K562 (cell line): ENCODE results near the gene PPP1R16B. TPM values are rescaled to one million over a fixed set of nuclear protein-coding genes. Genes with fewer than 3 reads are reported as not detected.

ENCODE experiments used
- ARID3B ChIP-seq: fragments of 250-450 bp; sonication (Bioruptor Pico); IDR thresholded peaks from 2 replicates; pipeline ENCODE4 v1.4.0; 2020; ENCODE audit warnings: borderline replicate concordance
- ARID4B ChIP-seq: sonication (generic); formaldehyde crosslinking; IDR thresholded peaks from 2 replicates; pipeline ENCODE4 v1.8.0; 2022; ENCODE audit warnings: mild to moderate bottlenecking, missing genetic modification reagents
- CHD4 ChIP-seq: fragments of 200-600 bp; sonication (generic); IDR thresholded peaks from 3 replicates; pipeline ENCODE4 v1.6.1; 2012; ENCODE audit warnings: low read depth, mild to moderate bottlenecking, mixed read lengths, low read length, inconsistent platforms; ENCODE audit not compliant: insufficient read depth, insufficient replicate concordance, poor library complexity, severe bottlenecking
- CTCF ChIP-seq, 3 experiments: IDR thresholded peaks in 2 of 3; conservative IDR thresholded peaks in 1 of 3; 2 replicates each; pipeline ENCODE4 v1.5.1; 2011 to 2012; ENCODE audit warnings: low read length in 3 of 3, mild to moderate bottlenecking in 3 of 3, control low read depth in 2 of 3, improper control_type of control experiment in 1 of 3, inconsistent platforms in 1 of 3, low read depth in 1 of 3, mixed read lengths in 1 of 3, moderate library complexity in 1 of 3; ENCODE audit not compliant: insufficient read depth in 2 of 3
- DPF2 ChIP-seq: fragments of 450-650 bp; IDR thresholded peaks from 2 replicates; pipeline ENCODE4 v1.6.1; 2016
- EWSR1 ChIP-seq: fragments of 450-650 bp; IDR thresholded peaks from 2 replicates; pipeline ENCODE4 v1.6.1; 2018; ENCODE audit warnings: borderline replicate concordance, mild to moderate bottlenecking, low read depth, moderate library complexity; ENCODE audit not compliant: partially characterized antibody
- EZH2 ChIP-seq: IDR thresholded peaks from 2 replicates; pipeline ENCODE4 v1.6.1; 2012; ENCODE audit warnings: low read depth, mild to moderate bottlenecking, inconsistent platforms, low read length, borderline replicate concordance
- HDGF ChIP-seq: fragments of 450-650 bp; IDR thresholded peaks from 2 replicates; pipeline ENCODE4 v1.6.1; 2016
- HIVEP1 ChIP-seq: fragments of 250-450 bp; sonication (Bioruptor Pico); IDR thresholded peaks from 2 replicates; pipeline ENCODE4 v1.4.0; 2020; ENCODE audit warnings: mild to moderate bottlenecking
- HNRNPLL ChIP-seq: fragments of 200-400 bp; formaldehyde crosslinking; IDR thresholded peaks from 2 replicates; pipeline ENCODE4 v1.6.1; 2017; ENCODE audit warnings: low read length, low read depth, mild to moderate bottlenecking; ENCODE audit not compliant: poor library complexity, severe bottlenecking
- RBM39 ChIP-seq: fragments of 200-400 bp; formaldehyde crosslinking; optimal IDR thresholded peaks from 2 replicates; pipeline ENCODE3; 2018; ENCODE audit warnings: low read depth, low read length
- RHOXF2B ChIP-seq: fragments of 250-450 bp; sonication (Bioruptor Pico); conservative IDR thresholded peaks from 2 replicates; pipeline ENCODE4 v1.5.1; 2021
- SMAD3 ChIP-seq: fragments of 450-650 bp; formaldehyde crosslinking; conservative IDR thresholded peaks from 2 replicates; pipeline ENCODE4 v1.4.0; 2020; ENCODE audit warnings: mild to moderate bottlenecking
- TCF7 ChIP-seq: sonication (generic); IDR thresholded peaks from 2 replicates; pipeline ENCODE4 v1.6.1; 2016; ENCODE audit warnings: antibody characterized with exemption, borderline replicate concordance
- ZNF77 ChIP-seq: fragments of 250-450 bp; sonication (Bioruptor Pico); IDR thresholded peaks from 2 replicates; pipeline ENCODE4 v1.5.0; 2020
- polyA plus RNA-seq, 8 experiments: library from polyadenylated mRNA; depleted of rRNA in 4 of 8; stranded (reverse) in 5 of 8; unstranded in 3 of 8; fragments of >200 nt; fragmentation: Nextera tagmentation in 2 of 8; fragmentation: Illumina TruSeq in 1 of 8; extraction: Ambion mirVana in 2 of 8; extraction: Trizol in 1 of 8; gene quantifications; 2 replicates each; pipeline versions ENCODE4 v1.2.1 to v1.2.3, GENCODE V29; 2011 to 2014; ENCODE audit warnings: inconsistent platforms in 1 of 8, missing spikeins in 1 of 8
- total RNA-seq, 7 experiments: library from RNA; depleted of rRNA in 6 of 7; stranded (reverse); fragments of >200 nt in 6 of 7; fragmentation: Illumina TruSeq in 2 of 7; extraction: Trizol in 2 of 7; gene quantifications; 2 replicates each; pipeline versions ENCODE4 v1.2.1 to v1.2.3, GENCODE V29; 2011 to 2021; ENCODE audit warnings: low replicate concordance in 1 of 7
- TF ChIP-seq, protein P1 (sequence below), 2 experiments: fragments of 250-450 bp in 1 of 2; fragments of 450-650 bp in 1 of 2; sonication (Bioruptor Pico) in 1 of 2; IDR thresholded peaks; 2 replicates each; pipeline versions ENCODE4 v1.6.1 to v1.8.0; 2016 to 2021; ENCODE audit warnings: mild to moderate bottlenecking in 2 of 2, moderate library complexity in 2 of 2, missing compliant biosample characterization in 1 of 2, missing genetic modification characterization in 1 of 2

The PPP1R16B gene
- total and polyA plus RNA-seq, 9 of the 15 experiments (the other 6 are each of a cell fraction or from before 2014, with no cell fraction given) = 1.5 to 11.5 (median 6.8) TPM

DNA sequence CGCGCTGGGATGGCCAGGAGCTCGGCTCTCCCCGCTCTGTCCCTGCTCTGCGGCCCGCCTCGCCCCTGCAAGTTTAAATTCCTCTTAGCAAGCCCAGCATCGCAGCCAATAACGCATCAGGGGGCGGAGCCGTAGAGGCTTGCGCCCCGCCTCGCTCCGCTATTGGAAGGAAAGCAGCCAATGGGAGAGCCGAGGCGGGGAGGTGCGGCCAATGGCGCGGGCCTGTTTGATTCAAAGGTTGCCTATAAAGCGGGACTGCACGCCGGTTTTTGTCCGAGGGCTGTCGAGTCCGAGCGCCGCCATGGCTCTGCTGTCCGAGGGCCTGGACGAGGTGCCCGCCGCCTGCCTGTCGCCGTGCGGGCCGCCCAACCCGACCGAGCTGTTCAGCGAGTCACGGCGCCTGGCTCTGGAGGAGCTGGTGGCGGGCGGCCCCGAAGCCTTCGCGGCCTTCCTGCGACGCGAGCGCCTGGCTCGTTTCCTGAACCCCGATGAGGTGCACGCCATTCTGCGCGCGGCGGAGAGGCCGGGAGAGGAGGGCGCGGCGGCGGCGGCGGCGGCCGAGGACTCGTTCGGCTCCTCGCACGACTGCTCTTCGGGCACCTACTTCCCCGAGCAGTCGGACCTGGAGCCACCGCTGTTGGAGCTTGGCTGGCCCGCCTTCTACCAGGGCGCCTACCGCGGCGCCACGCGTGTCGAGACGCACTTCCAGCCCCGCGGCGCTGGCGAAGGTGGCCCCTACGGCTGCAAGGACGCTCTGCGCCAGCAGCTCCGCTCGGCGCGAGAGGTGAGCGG, 120.8 kb downstream of the PPP1R16B start, which contains the start of gene FAM83D (continued):
- TF ChIP-seq CTCF (IDR thresholded peaks at IDR 0.05 in 2 of 3, conservative IDR thresholded peaks at IDR 0.05 in 1 of 3; ENCODE audit: insufficient read depth in 2 of 3, low read depth in 1 of 3, low read length in 3 of 3) = peak in 1 of 3 experiments; percentile 7; a peak in 3 of 6 replicates
- TF ChIP-seq HNRNPLL = no peak
- TF ChIP-seq ARID3B (CRISPR knock-in tag) = 0 out of 2 replicates have a peak, but pooled peaks have one; percentile 41
- TF ChIP-seq ARID4B = peak; percentile 96
- TF ChIP-seq ZNF77 (CRISPR knock-in tag) = no peak
- no peak for TF ChIP-seq CHD4
- no peak for TF ChIP-seq HDGF
- no peak for TF ChIP-seq EWSR1
- TF ChIP-seq, protein P1, sequence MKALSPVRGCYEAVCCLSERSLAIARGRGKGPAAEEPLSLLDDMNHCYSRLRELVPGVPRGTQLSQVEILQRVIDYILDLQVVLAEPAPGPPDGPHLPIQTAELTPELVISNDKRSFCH (CRISPR knock-in tag; IDR thresholded peaks at IDR 0.05) = no peak
- TF ChIP-seq, protein P1 (tag; IDR thresholded peaks at IDR 0.05) = peak; percentile 10; the same call in 1 of the 2 replicates
- no peak for TF ChIP-seq TCF7
- TF ChIP-seq HIVEP1 (CRISPR knock-in tag) = no peak
- no peak for TF ChIP-seq RBM39
- no peak for TF ChIP-seq EZH2
- TF ChIP-seq SMAD3 (CRISPR knock-in tag) = no peak
- no peak for TF ChIP-seq RHOXF2B (CRISPR knock-in tag)
- TF ChIP-seq DPF2 = no peak; the same call in 1 of the 2 replicates
